HFFc6 (cell line): ENCODE data around the gene POGLUT2. TPM values are rescaled to one million over a fixed set of nuclear protein-coding genes. Genes with fewer than 3 reads are reported as not detected.

Source experiments
- DNase-seq: peaks from one replicate; pipeline ENCODE4 v3.0.0-alpha.2; 2018
- H3K27ac Mint-ChIP-seq: 2 replicates; pipeline ENCODE4 v1.8.0; 2020; ENCODE audit warnings: mild to moderate bottlenecking, mixed read lengths
- H3K27me3 Mint-ChIP-seq: 2 replicates; pipeline ENCODE4 v1.8.0; 2021; ENCODE audit warnings: mild to moderate bottlenecking, moderate library complexity, mixed read lengths; ENCODE audit not compliant: insufficient read depth
- H3K36me3 Mint-ChIP-seq: 2 replicates; pipeline ENCODE4 v1.8.0; 2021; ENCODE audit warnings: low read depth, mixed read lengths
- H3K4me1 Mint-ChIP-seq: 2 replicates; pipeline ENCODE4 v1.8.0; 2020; ENCODE audit warnings: low read depth, mixed read lengths
- H3K4me3 Mint-ChIP-seq: 2 replicates; pipeline ENCODE4 v1.8.0; 2020; ENCODE audit warnings: mild to moderate bottlenecking, moderate library complexity, mixed read lengths
- H3K9me3 Mint-ChIP-seq: 2 replicates; pipeline ENCODE4 v1.8.0; 2020; ENCODE audit warnings: mild to moderate bottlenecking, mixed read lengths
- CTCF ChIP-seq: fragments of 200-600 bp; sonication (generic); IDR thresholded peaks from 2 replicates; pipeline ENCODE4 v1.5.0; 2021; ENCODE audit warnings: antibody characterized with exemption, mild to moderate bottlenecking
- total RNA-seq, 6 experiments: library from RNA; stranded (reverse); fragmentation: NEBNext Ultra II Directional; extraction: Animal tissue kit (Norgen Biotek cat#: 25700); gene quantifications; 2 replicates in 1 of 6; 3 replicates in 5 of 6; pipeline ENCODE4 v1.2.3, GENCODE V29; 2021

The POGLUT2 gene
- total RNA-seq, 6 experiments from 2014 or later, result 12.0 to 26.8 (median 13.8) TPM

GRCh38 chr13:102805680-102806079 is 6.9 kb upstream of the POGLUT2 start:
- Mint-ChIP-seq H3K4me1 (peaks cover 49% of the 10 kb centered on the region), H3K27me3 (no peaks in the 10 kb centered on the region; the same call in 1 of the 2 replicates), H3K27ac (no peak overlapping the region), H3K9me3 (0 out of 2 replicates have a peak, but pooled peaks cover 4% of the 10 kb centered on the region), H3K4me3 (no peak overlapping the region), H3K36me3 (peaks cover 31% of the 10 kb centered on the region)
- no peak for TF ChIP-seq CTCF
- DNase-seq, result no peak

- peaks cover 48% of the 10 kb centered on the region for H3K4me1 Mint-ChIP-seq
- peak overlapping the region; percentile 96 for H3K4me3 Mint-ChIP-seq
- peak overlapping the region; percentile 88 for H3K27ac Mint-ChIP-seq
- no peaks in the 10 kb centered on the region for H3K9me3 Mint-ChIP-seq
- H3K27me3 Mint-ChIP-seq, result no peaks in the 10 kb centered on the region
- peak; percentile 90 for TF ChIP-seq CTCF
- DNase-seq, result peak; percentile 68
- peaks cover 10% of the 10 kb centered on the region; the same call in 1 of the 2 replicates for H3K36me3 Mint-ChIP-seq
Observed at GRCh38 chr13:102800145-102801041, 1.6 kb upstream of the POGLUT2 start.

- no peak for DNase-seq
- Mint-ChIP-seq H3K4me1 (peaks cover 48% of the 10 kb centered on the region), H3K27ac (peak overlapping the region; percentile 88), H3K9me3 (no peaks in the 10 kb centered on the region), H3K4me3 (peak overlapping the region; percentile 96), H3K36me3 (peaks cover 8% of the 10 kb centered on the region; the same call in 1 of the 2 replicates), H3K27me3 (no peaks in the 10 kb centered on the region)
- TF ChIP-seq CTCF, result no peak
Observed at GRCh38 chr13:102799426-102800144, 809 bp upstream of the POGLUT2 start.

- TF ChIP-seq CTCF, result no peak
- no peak overlapping the region for H3K27ac Mint-ChIP-seq
- H3K36me3 Mint-ChIP-seq, result peaks cover 19% of the 10 kb centered on the region
Observed at GRCh38 chr13:102793611-102794355, 5.0 kb downstream of the POGLUT2 start.

GRCh38 chr13:102792396-102792795 is 6.4 kb downstream of the POGLUT2 start:
- DNase-seq, result no peak
- Mint-ChIP-seq H3K4me3 (no peak overlapping the region), H3K27me3 (no peaks in the 10 kb centered on the region; the same call in none of the 2 replicates), H3K27ac (peak overlapping the region; percentile 46; the same call in 1 of the 2 replicates), H3K4me1 (peaks cover 14% of the 10 kb centered on the region), H3K9me3 (no peaks in the 10 kb centered on the region), H3K36me3 (peaks cover 29% of the 10 kb centered on the region)
- TF ChIP-seq CTCF, result no peak

More at GRCh38 chr13:102793611-102794355, 5.0 kb downstream of the POGLUT2 start:
- Mint-ChIP-seq H3K4me1 (peaks cover 22% of the 10 kb centered on the region), H3K4me3 (no peak overlapping the region), H3K27me3 (no peaks in the 10 kb centered on the region; the same call in none of the 2 replicates), H3K9me3 (no peaks in the 10 kb centered on the region)
- DNase-seq, result no peak
